ENCODE results near the gene LRP1B.
A peak's percentile ranks its signal among the peaks of the same experiment; 100 is the strongest.

LRP1B gene

DNA sequence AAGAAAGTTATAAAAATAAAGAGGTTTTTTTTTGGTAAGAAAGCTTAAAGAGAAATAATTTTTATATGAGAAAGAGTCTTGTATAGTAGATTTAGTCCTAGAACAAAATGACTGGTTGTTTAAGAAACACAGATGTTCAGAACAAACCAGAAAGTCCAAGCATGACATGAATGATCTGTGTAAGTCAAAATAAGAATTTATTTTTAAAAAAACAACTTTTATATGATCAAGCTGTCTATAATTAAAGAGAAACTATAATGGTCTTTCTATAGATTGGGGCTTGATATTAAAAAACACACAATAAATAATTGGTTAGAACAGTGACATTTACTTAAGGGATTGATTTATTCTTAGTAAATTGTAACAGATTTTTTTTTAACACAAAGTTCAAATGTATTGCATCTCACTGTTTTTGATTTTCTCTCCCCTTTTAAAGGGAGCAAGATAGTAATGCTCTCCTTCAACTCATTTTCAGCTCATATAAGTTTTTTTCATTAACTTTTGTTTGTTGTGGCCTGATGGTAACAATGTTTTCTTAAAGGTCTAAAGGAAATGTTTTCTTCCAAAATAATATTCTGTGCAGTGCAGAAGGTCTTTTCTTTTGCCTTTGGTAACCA, 1256.8 kb downstream of the LRP1B start:
- DNase-seq: no peak

DNA sequence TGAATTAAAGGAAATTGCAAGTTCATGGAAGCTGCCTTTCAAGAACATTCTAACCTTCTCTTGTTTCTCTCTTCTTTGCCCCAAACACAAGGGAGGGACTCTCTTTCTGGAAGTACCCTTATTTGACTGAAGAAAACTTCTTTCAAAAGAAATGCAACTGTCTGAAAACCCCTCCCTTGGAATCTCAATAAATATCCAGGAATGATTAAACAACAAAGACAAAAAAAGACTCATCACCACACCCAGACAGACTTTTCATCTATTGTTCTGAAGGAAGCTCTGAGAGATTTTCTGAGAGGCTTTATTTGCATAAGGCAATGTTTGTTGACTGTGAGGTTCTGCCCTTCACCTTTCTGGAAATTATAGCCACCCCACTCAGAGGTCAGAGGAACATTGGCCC, 1260.9 kb downstream of the LRP1B start:
- DNase-seq: no peak

DNA sequence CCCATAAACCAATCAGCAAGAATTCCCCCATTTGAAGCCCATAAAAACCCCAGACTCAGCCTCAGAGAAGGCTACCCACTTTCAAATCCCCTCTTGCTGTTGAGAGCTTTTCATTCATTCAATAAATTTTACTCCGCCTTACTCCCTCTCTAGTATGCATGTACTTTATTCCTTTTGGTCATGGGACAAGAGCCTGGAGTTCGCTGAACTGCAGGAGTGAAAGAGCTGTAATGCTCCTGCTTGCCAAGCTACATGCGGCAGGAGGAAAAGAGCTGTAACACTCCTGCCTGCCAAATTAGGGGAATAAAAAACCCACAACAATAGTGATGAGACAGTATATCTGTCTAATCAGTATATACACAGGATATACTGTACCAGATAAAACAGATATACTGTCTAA, 1261.7 kb downstream of the LRP1B start:
- DNase-seq: no peak

DNA sequence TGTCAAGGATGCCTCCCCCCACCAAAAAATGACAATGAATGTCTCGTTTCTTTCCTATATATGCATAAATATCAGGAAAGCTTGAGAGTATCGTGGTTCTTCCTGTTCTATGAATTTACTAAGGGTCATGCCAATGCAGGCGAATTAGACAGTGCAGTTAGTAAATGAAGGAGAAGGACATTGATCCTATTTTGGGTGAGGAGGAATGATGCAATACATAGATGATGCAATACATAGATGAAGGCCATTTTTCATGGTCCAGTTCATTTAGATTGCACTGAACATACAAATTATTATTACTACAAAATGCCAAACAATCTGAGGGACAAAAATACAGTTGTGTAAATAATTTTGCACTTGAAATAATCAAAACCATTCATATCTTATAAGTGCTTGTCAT, 1265.0 kb downstream of the LRP1B start:
- no peak for DNase-seq

DNA sequence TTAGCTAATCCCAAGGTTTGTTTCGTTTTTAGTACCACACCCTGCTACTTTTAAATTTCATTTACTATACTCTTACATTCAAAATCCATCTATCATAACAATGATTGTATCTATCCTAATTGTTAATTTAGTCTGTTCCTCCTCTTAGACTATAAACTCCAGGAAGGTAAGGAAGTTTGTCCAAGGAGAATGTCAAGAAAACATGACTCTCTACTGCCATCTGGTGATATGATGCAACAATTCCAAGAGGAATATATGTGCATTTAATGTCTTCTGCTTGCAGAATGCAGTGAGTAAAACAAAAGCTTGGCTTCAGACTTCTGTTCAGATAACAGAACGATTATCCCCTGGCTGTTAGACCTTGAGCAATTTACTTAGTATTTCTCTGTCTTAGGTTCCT, 1267.1 kb downstream of the LRP1B start:
- peak; percentile 63 for DNase-seq

DNA sequence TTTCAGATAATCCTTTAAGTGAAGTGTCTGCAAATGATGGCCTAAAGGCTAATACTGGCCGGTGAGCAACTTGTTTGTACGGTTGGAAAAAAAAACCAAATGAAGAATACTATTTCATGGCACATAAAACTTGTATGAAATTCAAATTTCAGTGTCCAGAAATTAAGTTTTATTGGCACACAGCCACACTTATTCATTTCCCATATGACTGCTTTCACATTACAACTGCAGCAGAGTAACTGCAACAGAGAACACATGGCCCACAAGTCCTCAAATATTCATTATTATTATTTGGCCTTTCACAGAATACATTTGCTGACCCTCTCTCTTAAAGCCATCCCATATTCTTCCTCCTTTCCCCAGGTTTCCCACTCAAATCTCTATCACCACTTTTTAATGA, 1268.6 kb downstream of the LRP1B start:
- no peak for DNase-seq

DNA sequence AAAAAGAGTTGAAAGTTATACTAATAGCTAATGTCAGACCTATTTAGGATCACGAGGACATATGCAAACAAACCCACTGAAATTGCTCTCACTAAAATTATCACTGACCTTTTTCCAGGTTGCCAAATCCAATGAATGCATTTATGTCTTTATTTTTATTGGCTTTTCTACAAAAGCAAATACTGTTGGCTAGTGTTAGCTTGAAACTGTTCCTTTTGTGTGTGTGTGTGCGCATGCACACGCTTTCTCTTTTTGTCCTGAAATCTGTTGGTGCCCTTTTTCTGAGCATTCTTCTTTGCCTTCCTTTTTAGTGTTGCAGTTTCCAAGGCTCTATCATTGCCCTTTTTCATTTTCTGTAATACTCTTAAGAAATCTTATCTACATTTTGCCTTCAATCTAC, 1269.2 kb downstream of the LRP1B start:
- no peak for DNase-seq

DNA sequence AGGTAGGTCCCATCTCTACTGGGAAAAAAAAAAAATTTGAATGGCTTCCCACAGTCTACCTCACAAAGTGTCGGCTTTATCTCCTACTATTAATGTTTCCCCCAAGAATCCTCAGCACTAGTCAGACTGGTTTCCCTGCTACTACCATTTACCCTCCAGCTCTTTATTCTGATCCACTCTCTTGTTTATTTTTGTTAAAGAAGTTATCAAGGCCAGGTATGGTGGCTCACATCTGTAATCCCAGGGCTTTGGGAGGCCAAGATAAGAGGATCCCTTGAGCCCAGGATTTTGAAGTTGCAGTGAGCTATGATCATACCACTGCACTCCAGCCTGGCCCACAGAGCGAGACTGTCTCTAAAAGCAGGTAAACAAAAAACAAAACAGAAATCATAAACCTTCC, 1275.3 kb downstream of the LRP1B start:
- DNase-seq: no peak

DNA sequence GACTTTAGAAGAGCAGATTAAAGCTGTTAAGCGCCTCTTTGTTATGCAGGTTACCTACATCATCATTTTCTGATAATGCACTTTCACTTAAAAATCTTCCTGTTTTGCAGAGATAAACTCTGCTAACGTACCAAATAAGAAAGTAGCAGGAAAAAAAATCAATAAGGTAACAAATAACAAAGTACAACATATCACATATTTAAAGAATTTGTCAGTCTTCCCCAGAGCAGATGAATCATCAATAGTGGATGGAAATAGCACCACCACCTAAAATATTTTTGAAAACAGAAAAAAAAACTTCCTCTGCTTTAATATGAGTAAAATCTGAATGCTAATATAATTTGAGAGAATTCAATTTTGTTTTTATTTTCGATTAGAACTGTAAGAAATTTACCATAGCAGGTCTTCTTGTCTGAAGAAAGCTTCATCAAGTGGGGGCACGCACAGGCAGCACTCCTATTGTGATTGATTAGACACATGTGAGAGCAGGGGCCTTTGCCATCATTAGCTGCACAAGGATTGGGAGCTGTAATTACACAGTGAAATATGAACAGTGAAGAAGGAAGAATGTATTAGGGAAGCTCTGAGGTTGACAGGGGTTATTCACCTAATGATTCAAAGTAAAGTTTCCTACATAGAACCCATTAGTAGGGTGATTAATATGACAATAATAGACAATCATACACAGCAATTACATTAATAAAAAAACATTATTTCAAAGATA, 1279.4 kb downstream of the LRP1B start:
- peak; percentile 18 for DNase-seq

DNA sequence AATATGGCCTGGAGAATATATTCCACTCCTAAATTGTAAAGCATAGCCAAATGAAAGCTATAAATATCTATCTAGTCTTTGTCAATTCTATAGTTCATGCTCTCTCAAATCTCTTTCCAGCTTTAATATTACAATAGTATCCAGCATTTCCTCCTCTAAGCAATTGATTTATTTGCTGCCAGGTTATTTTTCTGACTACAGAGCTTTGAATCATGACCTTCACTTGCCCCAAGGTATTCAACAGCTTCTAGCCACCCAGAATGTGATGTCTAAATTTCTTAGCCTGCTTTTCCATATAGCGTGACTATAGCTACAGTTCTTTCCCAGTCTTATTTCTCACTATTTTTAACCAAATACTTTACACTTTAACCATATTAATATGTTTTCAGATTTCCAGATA, 1287.6 kb downstream of the LRP1B start:
- no peak for DNase-seq

DNA sequence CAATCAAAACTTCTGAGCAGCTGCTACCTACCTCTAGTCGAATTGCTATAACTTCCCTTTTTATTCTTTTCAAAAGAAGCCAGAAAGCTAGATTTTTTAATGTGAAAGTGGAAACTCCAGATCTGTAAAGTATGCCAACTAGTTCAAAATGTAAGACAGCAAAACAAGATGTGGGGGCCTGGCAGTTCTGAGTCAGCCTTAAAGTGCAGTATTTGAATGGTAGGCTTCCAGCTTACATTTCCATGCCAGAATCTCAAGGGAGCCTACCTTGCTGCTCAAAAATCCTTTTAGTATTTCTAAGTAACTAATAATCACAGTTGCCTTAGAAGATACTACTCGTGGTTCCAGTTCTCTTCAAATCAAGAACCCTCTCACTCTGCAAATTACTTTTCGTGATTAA, 1288.7 kb downstream of the LRP1B start:
- DNase-seq: no peak

DNA sequence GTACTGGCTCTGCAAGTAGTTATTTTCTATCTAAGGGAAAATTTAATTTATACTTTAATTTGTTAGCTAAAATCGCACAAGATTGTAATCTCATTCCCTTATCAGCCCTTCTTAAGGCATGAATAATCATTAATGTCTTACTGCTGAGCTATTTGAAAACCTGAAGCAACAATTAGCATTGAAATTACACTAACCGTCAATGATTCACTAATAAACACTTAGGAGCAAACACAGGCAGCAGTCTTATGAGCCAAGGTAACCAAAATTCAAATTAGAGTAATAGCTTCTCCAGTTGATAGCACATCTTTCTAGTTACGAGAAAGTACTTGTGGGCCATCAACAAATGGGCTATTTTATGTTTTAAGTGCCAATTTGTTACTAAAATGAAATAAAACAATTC, 1289.7 kb downstream of the LRP1B start:
- no peak for DNase-seq

DNA sequence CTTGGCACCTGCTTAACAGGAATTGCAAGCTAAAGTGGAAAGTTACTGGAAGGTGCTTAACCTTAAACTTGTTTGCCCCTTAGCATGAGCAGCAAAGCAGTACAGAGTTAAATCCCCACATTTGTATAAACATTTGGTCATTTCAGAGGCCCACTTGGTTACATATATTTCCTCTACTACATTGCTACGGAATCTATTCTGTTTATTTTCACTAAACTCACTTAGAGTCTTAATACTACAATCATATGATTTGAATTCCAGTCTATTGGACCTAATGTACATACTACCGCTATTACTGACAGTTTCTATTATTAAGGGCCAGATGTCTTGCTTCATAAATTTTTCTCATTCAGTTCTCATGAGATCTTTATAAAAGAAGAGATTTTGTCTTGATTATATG, 1294.0 kb downstream of the LRP1B start:
- no peak for DNase-seq

DNA sequence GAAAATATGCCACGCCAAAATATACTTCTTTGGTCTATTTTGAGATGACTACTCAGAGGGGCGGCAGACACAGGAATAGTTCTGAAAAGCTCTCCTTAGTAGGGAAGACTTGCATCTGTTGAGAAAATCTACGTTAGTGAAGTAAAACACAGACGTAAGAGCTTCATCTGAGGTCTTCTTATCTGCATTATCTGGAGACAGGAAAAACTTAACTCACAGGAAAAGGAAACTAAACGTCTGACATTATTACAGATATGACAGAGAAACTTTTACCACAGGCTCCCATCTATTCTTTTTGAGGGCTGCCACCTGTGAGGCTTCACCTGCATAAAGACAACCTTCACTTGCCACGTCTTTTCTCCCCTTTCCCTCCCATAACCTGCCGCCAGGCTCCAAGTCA, 1295.7 kb downstream of the LRP1B start:
- DNase-seq: peak; percentile 6

DNA sequence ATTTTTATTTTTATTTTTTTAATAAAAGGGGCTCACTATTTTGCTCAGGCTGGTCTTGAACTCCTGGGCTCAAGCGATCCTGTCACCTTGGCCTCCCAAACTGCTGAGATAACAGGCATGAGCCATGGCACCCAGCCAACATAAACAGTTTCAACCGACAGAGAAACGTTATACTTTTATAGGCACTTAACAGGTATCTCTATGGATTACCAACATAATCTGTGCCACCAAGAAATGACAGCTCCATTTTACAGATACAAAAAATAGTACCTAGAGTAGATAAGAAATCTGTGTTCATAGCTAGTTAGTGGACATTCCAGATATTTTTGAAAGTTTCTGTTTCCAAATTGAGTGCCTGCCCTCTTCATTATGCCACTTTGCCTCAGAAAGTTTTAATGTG, 1316.7 kb downstream of the LRP1B start:
- no peak for DNase-seq

DNA sequence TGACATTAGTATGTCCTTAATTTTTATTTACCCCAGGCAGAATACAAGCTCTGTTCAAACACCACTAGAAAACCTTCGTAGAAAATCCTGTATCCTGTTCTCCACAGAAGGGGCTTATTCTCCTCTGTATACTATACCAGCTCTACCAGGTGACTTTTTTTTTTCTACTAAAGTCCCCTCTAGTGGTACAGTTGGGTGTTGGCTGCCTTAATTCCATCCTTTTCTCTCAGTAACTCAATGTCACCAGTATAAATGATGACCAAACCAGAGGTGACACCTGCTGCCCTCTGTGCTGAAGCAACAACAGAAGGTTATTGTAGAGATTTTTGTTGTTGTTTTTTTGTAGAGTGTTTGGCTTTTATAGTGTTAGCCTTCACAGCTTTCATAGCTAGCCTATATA, 1322.0 kb downstream of the LRP1B start:
- no peak for DNase-seq

DNA sequence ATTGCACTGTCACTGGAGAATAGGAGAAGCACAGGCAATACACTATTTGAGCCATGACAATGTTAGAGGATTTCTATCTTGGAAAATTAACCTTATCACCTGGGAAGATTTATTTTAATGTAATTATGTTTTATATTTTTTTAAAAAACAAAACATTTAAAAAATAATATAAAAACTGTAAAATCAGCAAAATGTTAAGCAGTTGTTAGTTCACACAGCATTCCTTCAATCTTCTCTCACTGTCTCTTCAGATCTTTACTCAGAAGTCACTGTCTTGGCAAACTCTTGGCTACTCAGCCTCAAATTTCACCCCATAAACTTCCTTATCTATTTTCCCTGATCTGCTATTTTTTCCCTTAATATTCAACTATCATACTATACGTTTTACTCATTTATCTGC, 1322.6 kb downstream of the LRP1B start:
- DNase-seq: no peak

DNA sequence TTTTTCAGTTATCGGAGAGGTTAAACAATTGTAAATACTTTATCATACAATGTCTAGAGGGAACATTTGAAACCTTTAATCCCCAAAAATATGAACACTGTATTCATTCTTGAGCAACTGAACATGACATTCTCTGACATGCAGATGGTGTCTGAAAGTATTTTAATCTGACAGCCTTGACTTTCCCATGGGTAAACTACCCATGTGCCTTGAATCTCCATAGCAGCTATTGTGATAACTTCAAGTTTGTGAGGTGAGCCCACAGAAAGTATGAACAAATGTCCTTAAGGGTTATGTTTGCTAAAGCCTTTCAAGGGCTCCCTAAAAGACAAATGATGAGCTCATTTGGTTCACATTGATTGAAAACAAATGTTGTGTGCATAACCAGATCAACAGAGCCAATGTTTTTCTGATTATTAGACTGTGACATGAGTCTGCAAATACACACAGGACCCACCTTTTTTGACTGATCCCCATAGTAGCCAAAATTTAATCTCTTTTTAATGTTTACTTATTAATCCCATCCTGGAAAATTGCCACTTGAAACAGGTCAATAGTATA, 1326.0 kb downstream of the LRP1B start:
- DNase-seq: no peak

DNA sequence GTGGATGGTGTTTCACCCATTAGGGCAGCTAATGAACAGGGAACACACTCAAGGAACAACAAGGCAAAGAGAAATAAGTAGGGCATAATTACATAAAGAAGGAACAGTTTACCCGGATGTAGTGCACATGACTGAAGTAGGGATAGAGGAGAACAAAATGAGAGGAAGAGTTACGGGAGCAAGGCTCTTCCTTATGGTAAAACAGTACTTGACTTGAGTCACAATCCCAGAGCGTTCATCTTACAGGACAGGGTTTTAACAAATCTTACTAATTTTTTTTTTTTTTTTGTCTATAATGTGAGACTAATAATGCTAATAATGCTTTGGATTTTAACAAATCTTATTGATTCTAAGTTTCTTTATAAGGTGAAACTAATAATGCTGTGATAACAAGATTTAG, 1329.5 kb downstream of the LRP1B start:
- DNase-seq: no peak

DNA sequence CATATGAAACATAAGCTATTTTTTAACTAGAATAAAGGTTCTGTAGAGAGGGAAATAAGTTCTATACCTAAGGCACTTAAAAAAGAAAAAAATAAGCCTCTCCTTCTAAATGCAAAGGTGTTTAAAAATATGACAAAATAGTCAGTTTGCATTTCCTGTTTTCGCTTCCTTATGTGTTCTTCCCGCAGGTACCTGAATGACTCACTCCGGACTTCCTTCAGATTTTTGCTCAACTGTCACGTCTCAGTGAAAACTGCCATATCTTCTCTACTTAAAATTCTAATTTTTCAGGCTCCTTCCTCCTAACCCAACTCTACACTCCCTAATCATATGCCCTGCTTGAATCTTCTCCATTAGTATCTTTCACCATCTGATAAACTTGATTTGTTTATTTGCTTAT, 1333.1 kb downstream of the LRP1B start:
- DNase-seq: no peak

DNA sequence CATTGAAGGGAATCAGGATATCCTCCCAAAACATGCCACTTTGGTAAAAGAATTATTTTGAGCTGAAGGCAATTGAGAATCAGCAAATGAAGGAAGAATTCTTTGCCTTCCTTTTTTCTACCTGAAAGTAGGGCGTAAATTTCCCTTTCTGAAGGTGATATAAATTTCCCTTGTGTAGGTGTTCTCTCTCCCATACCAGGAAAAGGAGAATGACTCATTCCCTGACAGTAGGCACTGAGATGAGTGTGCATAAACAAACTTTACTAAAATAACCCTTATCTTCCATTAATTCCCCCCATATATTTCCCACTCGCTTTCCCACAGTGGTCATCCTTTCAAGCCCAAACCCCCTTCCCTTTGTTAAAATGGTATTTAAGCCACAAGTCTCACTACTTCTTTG, 1339.0 kb downstream of the LRP1B start:
- no peak for DNase-seq

DNA sequence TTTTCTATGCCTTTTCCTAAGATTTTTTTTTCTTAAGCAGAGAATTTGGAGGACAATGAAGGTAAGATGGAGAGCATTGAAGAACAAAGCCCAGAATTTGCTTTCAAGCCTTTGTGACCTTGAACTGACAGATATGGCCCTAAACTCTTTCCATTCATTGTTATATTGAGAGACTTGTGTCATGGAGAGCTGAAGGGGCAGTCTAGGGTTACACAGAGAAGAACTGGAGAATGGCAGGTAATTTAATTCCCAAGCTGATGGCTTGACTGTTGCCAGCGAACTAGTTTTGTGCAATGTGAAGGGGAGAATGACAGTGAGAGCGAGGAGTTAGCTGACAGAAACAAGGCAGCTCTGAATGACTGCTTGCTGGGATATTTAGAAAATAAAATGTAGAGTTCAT, 1344.2 kb downstream of the LRP1B start:
- DNase-seq: no peak

DNA sequence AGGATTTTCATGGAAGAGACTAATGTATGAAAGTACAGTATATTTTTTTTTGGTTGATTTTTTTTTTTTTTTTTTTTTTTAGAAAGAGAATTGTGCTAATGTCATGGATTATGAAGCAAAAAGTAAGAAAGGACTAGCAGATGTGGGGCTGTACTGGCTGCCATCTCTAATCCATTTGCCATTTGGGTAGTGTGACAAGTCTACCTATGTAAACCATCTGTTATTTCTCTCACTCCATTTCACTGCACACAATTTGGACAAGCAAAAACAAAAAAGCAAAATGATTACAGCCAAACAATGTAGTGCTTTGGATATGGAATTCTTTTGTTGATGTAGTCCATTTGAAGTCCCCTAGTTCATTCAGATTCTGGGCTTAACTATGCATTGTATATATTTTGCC, 1355.4 kb downstream of the LRP1B start:
- no peak for DNase-seq

DNA sequence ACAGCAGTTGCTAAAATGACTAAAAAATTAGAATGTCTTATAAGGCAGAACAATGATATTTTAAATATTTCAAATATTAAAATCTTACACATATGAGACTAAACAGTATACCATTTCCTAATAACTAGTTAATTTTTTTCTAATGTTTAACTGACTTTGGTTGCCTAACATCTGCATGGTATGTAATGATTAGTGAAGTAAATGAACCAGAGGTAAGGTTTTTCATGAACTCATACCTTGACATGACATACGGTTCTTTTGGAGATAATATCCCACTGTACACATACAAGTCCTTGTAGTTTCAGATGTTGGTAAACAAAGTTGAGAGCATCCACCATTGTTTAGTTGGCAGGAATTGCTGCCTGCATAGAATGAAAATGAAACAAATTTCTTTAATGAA, 1360.2 kb downstream of the LRP1B start:
- DNase-seq: no peak

DNA sequence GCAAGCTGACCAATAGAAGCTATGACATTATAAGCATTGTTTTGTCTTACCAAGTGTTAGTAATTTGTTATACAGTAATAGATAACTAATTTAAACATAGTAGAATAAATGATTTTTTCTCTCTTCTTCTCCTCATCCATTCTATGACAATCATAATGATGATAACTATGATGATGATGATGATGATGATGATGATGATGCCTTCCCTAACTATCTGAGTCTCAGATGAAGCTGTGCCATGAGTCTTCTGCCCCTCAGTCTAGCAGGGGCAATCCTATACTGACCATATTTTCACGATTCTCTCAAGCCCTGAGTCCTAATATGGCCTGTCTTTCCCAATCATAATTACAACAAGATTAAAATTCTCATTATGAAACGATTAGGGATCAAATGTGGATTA, 1369.0 kb downstream of the LRP1B start:
- DNase-seq: no peak
